GM21528 (cell line): ENCODE results near the gene MRPL11.
A peak's percentile ranks its signal among the peaks of the same experiment; 100 is the strongest.

Source experiments
- ATAC-seq: cut with Tn5 transposase; IDR thresholded peaks from one replicate; pipeline ENCODE4 v1.9.1; 2021; ENCODE audit warnings: mild to moderate bottlenecking, moderate library complexity; ENCODE audit not compliant: unreplicated experiment, low FRiP score

Gene MRPL11

DNA sequence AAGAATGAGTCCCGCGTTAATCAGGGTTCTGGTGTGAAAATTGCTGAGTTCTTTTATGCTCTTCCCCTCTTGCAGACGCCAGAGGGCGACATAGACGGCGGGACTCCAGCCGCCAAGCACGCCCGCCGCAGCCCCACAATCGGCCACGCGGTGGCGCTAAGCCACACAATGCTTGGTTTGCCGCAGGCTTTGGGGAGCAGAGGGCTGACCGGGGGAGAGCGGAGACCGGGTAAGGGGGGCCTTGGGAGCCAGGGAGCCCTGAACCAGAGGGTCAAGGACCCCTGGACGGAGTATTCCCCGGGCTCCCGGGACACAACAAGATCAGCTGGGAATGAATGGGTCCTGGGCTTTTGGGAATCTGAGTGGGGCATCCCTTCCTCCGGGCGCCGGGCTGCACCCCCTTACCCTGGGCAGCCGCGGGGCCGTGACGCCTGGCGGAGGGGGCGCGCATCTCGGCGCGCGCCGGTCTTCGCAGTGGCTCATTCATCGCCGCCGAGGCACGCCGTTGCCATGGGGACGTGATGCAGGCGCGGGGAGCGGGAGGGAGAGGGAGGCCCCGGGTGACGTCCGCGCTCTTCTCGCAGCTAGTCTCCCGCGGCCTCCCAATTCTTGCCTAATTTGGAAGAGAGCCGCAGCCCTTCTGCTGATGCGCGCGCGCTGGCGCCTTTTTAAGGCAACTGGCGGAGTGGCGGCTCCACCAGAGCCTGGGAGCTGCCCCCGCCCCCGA, 30.0 kb downstream of the MRPL11 start:
- peak; percentile 77 for ATAC-seq

- no peak for ATAC-seq
Observed at GRCh38 chr11:66407651-66408050, 31.0 kb downstream of the MRPL11 start.

GRCh38 chr11:66393954-66394353, 44.7 kb downstream of the MRPL11 start:
- no peak for ATAC-seq

GRCh38 chr11:66391322-66391721, 47.3 kb downstream of the MRPL11 start:
- ATAC-seq: no peak

GRCh38 chr11:66388780-66389386, 49.8 kb downstream of the MRPL11 start:
- no peak for ATAC-seq

- ATAC-seq: no peak
Observed at GRCh38 chr11:66386171-66387069, 52.2 kb downstream of the MRPL11 start.
